Sigmoid colon (tissue), 7 donors: Measurements from ENCODE around the gene NOP14. TPM values are rescaled to one million over a fixed set of nuclear protein-coding genes. Genes with fewer than 3 reads are reported as not detected.
A peak's percentile ranks its signal among the peaks of the same experiment; 100 is the strongest.

Experiments
- DNase-seq: peaks from one replicate; pipeline ENCODE4 v3.0.0-alpha.2; 2019
- H3K27ac ChIP-seq, 4 donors: fragments of 200-600 bp; sonication (generic); one replicate each; pipeline ENCODE4 v1.5.1; 2016 to 2019; ENCODE audit warnings: mild to moderate bottlenecking in 1 of 4
- H3K27me3 ChIP-seq, 3 donors: fragments of 200-600 bp; sonication (generic); one replicate each; pipeline ENCODE4 v1.5.1; 2019; ENCODE audit warnings: mild to moderate bottlenecking in 1 of 3
- H3K36me3 ChIP-seq, 4 donors: fragments of 200-600 bp; sonication (generic); one replicate each; pipeline ENCODE4 v1.5.1; 2016 to 2019
- H3K4me1 ChIP-seq, 4 donors: fragments of 200-600 bp; sonication (generic); one replicate each; pipeline ENCODE4 v1.5.1; 2017 to 2019
- H3K4me3 ChIP-seq, 4 donors: fragments of 200-600 bp; sonication (generic); one replicate each; pipeline ENCODE4 v1.5.1; 2017 to 2019; ENCODE audit warnings: mild to moderate bottlenecking in 2 of 4, moderate library complexity in 1 of 4
- H3K9me3 ChIP-seq, 4 donors: fragments of 200-600 bp in 3 of 4; sonication (generic) in 3 of 4; one replicate each; pipeline versions ENCODE4 v1.5.1 to v1.6.1; 2013 to 2019
- EP300 ChIP-seq, 4 donors: sonication (generic); formaldehyde crosslinking; IDR thresholded peaks; one replicate each; pipeline ENCODE4 v1.6.1; 2017; ENCODE audit warnings: antibody characterized with exemption in 4 of 4
- POLR2A ChIP-seq, 2 donors: fragments of 450-650 bp; IDR thresholded peaks; one replicate each; pipeline ENCODE4 v1.6.1; 2016; ENCODE audit warnings: antibody characterized with exemption in 2 of 2, mild to moderate bottlenecking in 2 of 2, moderate library complexity in 2 of 2
- POLR2AphosphoS5 ChIP-seq, 4 donors: sonication (generic); formaldehyde crosslinking; IDR thresholded peaks; one replicate each; pipeline ENCODE4 v1.6.1; 2017; ENCODE audit warnings: antibody characterized with exemption in 4 of 4
- WGBS, 2 donors: extraction: QIAGEN DNeasy Blood & Tissue Kit; methylation state at CpG; one replicate each; pipeline ENCODE4 v1.1.7; 2013; 5-methylcytosine and 5-hydroxymethylcytosine counted together
- intact Hi-C: fragments of 100-400 bp; cut with DNase I; formaldehyde crosslinking; loops from one replicate; pipeline ENCODE4 v1.15.1; 2023
- polyA plus RNA-seq, 3 donors: library from polyadenylated mRNA; stranded (reverse); fragments of 200-250 nt; gene quantifications; one replicate each; pipeline ENCODE4 v1.2.3, GENCODE V29; 2013
- total RNA-seq, 4 donors: library from RNA; depleted of rRNA; stranded (reverse); fragments of >200 nt; gene quantifications; one replicate each; pipeline ENCODE4 v1.1.0, GENCODE V29; 2016
- TF ChIP-seq, protein P1 (sequence below), 4 experiments: fragments of 450-650 bp in 3 of 4; fragments of 200-600 bp in 1 of 4; IDR thresholded peaks; one replicate each; pipeline ENCODE4 v1.5.1; 2016 to 2019; ENCODE audit warnings: antibody characterized with exemption in 4 of 4, mild to moderate bottlenecking in 3 of 4, moderate library complexity in 2 of 4
- donor health status: healthy with polysubstance abuse.
- donor health status: Bipolar disorder and iron deficiency.
- donor health status: healthy.

NOP14 gene
- total and polyA plus RNA-seq, 7 donors: 10.4 to 26.0 (median 13.9) TPM

DNA sequence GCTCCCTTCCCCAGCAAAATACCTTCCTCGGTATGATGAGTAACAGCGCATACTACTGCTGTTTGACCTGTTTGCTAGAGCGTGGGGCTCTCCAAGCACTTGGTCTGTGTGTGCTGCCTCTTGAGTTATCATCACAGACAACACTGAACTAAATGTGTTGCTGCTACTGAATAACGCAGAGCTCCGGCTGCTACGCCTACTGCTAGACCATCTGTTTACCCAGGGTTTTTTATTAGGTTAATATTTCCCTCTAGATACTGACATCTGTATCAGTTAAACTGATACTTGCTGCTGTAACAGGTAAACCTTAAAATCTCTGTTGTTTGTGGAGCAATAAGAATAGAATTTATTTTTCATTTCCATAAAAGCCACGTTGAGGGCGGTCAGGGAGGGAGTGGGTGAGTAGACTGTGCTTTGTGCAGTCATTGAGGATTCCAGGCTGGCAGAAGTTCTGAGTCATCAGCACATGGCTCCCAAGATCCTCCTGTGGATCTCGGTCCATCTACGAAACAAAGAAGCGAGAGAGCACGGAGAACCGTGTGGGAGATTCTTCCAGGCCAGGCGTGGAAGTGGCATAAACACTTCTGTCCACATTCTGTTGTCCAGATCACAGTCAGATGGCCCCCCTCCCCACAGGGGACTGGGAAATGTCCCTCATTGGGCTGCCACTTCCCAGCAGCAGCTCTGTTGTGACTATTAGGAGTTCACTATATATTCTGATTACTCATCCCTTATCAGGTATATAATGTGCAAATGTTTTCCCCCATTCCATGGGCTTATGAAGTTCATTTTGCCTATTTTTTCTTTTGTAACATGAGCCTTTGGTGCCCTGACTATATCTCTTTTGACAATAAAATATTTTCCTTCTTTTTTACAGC, 14.2 kb upstream of the NOP14 start:
- WGBS, 2 donors: 72 to 79% methylated on average over 14 of the region's 14 CpGs
- no peak for DNase-seq
- Histone ChIP-seq H3K36me3 (no peaks in the 10 kb centered on the region), H3K4me3 (no peak overlapping the region), H3K9me3 (no peaks in the 10 kb centered on the region), H3K27ac (peak overlapping the region in 3 of 4 donors; percentile 32 to 38 (median 37)), H3K27me3 (no peaks in the 10 kb centered on the region), H3K4me1 (no peaks in the 10 kb centered on the region)
- intact Hi-C loops: no loop called here
- TF ChIP-seq EP300 (IDR thresholded peaks at IDR 0.05) (no peak), POLR2A (IDR thresholded peaks at IDR 0.05) (no peak), POLR2AphosphoS5 (IDR thresholded peaks at IDR 0.05) (no peak)
- TF ChIP-seq, protein P1, sequence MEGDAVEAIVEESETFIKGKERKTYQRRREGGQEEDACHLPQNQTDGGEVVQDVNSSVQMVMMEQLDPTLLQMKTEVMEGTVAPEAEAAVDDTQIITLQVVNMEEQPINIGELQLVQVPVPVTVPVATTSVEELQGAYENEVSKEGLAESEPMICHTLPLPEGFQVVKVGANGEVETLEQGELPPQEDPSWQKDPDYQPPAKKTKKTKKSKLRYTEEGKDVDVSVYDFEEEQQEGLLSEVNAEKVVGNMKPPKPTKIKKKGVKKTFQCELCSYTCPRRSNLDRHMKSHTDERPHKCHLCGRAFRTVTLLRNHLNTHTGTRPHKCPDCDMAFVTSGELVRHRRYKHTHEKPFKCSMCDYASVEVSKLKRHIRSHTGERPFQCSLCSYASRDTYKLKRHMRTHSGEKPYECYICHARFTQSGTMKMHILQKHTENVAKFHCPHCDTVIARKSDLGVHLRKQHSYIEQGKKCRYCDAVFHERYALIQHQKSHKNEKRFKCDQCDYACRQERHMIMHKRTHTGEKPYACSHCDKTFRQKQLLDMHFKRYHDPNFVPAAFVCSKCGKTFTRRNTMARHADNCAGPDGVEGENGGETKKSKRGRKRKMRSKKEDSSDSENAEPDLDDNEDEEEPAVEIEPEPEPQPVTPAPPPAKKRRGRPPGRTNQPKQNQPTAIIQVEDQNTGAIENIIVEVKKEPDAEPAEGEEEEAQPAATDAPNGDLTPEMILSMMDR (IDR thresholded peaks at IDR 0.05): no peak

DNA sequence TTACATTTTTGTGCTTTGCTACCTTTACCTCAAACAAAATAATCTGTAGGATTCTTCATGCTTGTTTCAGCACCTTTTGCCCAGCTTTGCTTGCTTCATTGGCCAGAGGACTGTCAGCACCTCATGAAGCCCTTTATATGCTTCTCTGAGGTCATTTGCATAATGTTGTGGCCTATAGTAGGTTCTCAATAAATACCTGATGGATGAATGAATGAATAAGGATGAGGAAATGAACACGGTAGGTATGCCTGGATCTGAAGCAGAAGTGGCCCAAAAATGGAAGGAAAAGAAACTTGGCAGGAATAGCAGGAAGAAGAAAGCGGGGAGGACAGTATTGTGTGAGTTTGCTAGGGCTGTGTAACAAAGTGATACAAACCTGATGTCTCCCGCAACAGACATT, 8.1 kb upstream of the NOP14 start:
- Histone ChIP-seq H3K9me3 (no peaks in the 10 kb centered on the region), H3K27ac (no peak overlapping the region), H3K36me3 (no peaks in the 10 kb centered on the region), H3K4me1 (no peaks in the 10 kb centered on the region), H3K27me3 (no peaks in the 10 kb centered on the region), H3K4me3 (no peak overlapping the region)
- TF ChIP-seq POLR2AphosphoS5 (IDR thresholded peaks at IDR 0.05) (no peak), POLR2A (IDR thresholded peaks at IDR 0.05) (no peak), EP300 (IDR thresholded peaks at IDR 0.05) (no peak)
- TF ChIP-seq, protein P1 (IDR thresholded peaks at IDR 0.05): no peak
- WGBS, 2 donors: 90 to 91% methylated on average over 3 of the region's 3 CpGs
- intact Hi-C loops: no loop called here
- DNase-seq: no peak

DNA sequence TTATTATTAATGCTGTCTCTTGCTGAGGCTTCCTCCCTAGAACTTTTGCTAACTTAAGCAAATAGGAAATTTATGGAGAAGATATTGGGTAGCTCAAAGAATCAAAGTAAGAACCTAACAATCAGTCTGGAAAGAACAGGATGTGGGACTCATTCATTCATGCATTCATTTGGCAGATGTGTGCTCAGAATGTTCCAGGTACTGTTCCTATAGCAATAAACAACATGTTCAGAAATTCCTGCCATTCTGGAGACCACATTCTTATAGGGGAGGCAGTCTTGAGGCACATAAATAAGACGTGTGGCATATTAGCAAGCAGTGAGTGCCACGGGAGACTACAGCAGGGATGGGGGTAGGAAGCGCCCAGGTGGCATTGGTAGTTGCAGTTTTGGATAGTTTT, 5.2 kb upstream of the NOP14 start:
- DNase-seq: no peak
- intact Hi-C loops: loop anchor here (10.0 kb wide), 3 partner anchors 106 to 326 kb away; partner anchors contain the start of genes ADD1, HTT, HTT-AS and RGS12
- no peaks in the 10 kb centered on the region for H3K36me3 ChIP-seq
- TF ChIP-seq EP300 (IDR thresholded peaks at IDR 0.05) (no peak), POLR2AphosphoS5 (IDR thresholded peaks at IDR 0.05) (no peak), POLR2A (IDR thresholded peaks at IDR 0.05) (no peak)
- TF ChIP-seq, protein P1 (IDR thresholded peaks at IDR 0.05): no peak
- peaks cover 0 to 13% (median 10%) of the 10 kb centered on the region in 4 donors for H3K4me1 ChIP-seq
- WGBS, 2 donors: 83 to 85% methylated on average over 3 of the region's 3 CpGs
- no peak overlapping the region for H3K4me3 ChIP-seq
- H3K9me3 ChIP-seq: no peaks in the 10 kb centered on the region
- no peak overlapping the region for H3K27ac ChIP-seq
- no peaks in the 10 kb centered on the region for H3K27me3 ChIP-seq

DNA sequence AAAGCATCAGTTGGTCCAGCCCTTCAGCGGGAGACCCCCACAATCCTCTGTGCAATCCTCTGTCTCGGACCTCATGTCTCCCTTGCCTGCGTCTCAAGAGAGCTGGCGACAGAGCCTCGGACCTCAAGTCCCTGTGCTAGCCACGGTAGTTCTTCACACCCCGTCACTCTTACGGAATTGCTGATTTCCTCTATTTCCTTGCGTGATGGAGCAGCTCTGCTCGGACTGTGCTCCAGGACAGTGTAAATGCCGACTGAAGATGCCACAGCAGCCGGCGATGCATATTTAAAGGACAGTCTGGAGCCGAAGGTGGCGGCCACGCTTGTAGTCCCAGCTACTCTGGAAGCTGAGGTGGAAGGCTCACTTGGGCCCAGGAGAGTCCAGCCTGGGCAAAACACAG, 2.1 kb upstream of the NOP14 start:
- intact Hi-C loops: loop anchor here (10.0 kb wide), 3 partner anchors 110 to 330 kb away; partner anchors contain the start of genes ADD1, HTT, HTT-AS and RGS12
- WGBS, 2 donors: 95% methylated on average over 16 of the region's 16 CpGs

DNA sequence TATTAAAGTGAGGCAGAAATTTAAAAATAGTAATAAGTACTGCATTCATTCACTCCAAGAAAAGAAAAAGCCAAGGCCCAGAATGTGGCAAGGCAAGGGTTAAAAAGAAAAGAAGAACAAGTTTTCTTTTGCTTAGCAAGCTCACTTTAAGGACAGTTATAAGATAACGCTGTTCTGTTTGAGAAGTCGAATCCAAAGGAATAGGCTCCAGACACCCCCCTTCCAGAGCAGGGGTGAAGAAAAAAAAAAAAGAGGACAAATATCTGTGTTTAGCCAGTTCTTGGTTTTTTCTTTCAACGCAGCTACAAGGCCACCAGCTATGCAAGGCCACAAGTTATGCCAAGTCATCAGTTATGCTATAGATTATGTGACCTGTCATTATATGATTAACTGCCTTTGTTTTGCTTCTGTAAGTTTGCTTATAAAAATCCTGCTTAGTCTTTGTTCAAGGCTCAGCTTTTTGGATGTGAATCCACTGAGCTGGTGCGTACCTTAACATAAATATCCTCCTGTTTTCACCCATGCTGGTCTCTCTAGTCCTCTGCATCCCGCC, 1.6 kb upstream of the NOP14 start:
- WGBS, 2 donors: 66 to 73% methylated on average over 5 of the region's 5 CpGs
- no peak for TF ChIP-seq POLR2AphosphoS5 (IDR thresholded peaks at IDR 0.05)
- TF ChIP-seq POLR2A (IDR thresholded peaks at IDR 0.05): no peak
- TF ChIP-seq, protein P1 (IDR thresholded peaks at IDR 0.05): no peak
- no peak for TF ChIP-seq EP300 (IDR thresholded peaks at IDR 0.05)

More for the DNA sequence above, 2.1 kb upstream of the NOP14 start:
- no peaks in the 10 kb centered on the region for H3K9me3 ChIP-seq
- no peaks in the 10 kb centered on the region for H3K27me3 ChIP-seq
- H3K36me3 ChIP-seq: no peaks in the 10 kb centered on the region
- TF ChIP-seq POLR2AphosphoS5 (IDR thresholded peaks at IDR 0.05): no peak
- peaks cover 0 to 29% (median 24%) of the 10 kb centered on the region in 4 donors for H3K4me1 ChIP-seq
- no peak overlapping the region for H3K4me3 ChIP-seq
- no peak overlapping the region for H3K27ac ChIP-seq
- DNase-seq: no peak

More for the DNA sequence above, 1.6 kb upstream of the NOP14 start:
- intact Hi-C loops: loop anchor here (5.0 to 10.0 kb wide), 4 partner anchors 110 to 547 kb away; partner anchors contain the start of genes ADD1, CFAP99, HTT and HTT-AS
- Histone ChIP-seq H3K9me3 (no peaks in the 10 kb centered on the region), H3K36me3 (no peaks in the 10 kb centered on the region), H3K4me3 (peak overlapping the region in 3 of 4 donors; percentile 88 to 98 (median 93)), H3K4me1 (peaks cover 0 to 29% (median 24%) of the 10 kb centered on the region in 4 donors), H3K27ac (peak overlapping the region in 1 of 4 donors; percentile 89), H3K27me3 (no peaks in the 10 kb centered on the region)
- no peak for DNase-seq
